Measurements from ENCODE around the gene MAGEE2. TPM values are rescaled to one million over a fixed set of nuclear protein-coding genes. Genes with fewer than 3 reads are reported as not detected.

MAGEE2 gene
- total and polyA plus RNA-seq, 2 of the 13 experiments (the other 11 are each of a cell fraction or from before 2014, with no cell fraction given): not detected

GRCh38 chrX:75786290-75786689, 1.2 kb upstream of the MAGEE2 start:
- DNase-seq (ENCODE audit: low spot score): no peak
- Histone ChIP-seq H3K27me3 (ENCODE audit: control insufficient read depth in 1 of 2, insufficient read depth in 2 of 2, low read length in 2 of 2) (no peaks in the 10 kb centered on the region), H3K27ac (ENCODE audit: extremely low read length, insufficient read depth, low read length) (no peak overlapping the region), H3K4me1 (ENCODE audit: insufficient read depth, low read length) (no peaks in the 10 kb centered on the region), H3K79me2 (ENCODE audit: insufficient read depth, low read length) (no peaks in the 10 kb centered on the region), H3K9ac (ENCODE audit: insufficient read depth, low read depth, low read length) (no peak overlapping the region), H3K9me3 (ENCODE audit: low read length) (no peaks in the 10 kb centered on the region), H2AFZ (ENCODE audit: low read length) (no peak overlapping the region), H3K4me3 (replicated peaks in 1 of 3; ENCODE audit: insufficient read depth in 1 of 3, low read depth in 2 of 3, low read length in 3 of 3) (no peak overlapping the region), H3K4me2 (ENCODE audit: low read depth, low read length) (no peak overlapping the region), H4K20me1 (ENCODE audit: insufficient read depth, low read length) (no peaks in the 10 kb centered on the region), H3K36me3 (replicated peaks in 1 of 2; ENCODE audit: control insufficient read depth in 1 of 2, insufficient read depth in 2 of 2, low read length in 2 of 2) (no peaks in the 10 kb centered on the region)
- in situ Hi-C loops (cut with HindIII; ENCODE audit: extremely low pct_ligation_motif_present, low pct_unique_long_range_greater_than_20kb): no loop called here
- no peak for FAIRE-seq
- 2% methylated on average over 5 of the region's 5 CpGs for WGBS (ENCODE audit: low lambda C conversion rate)
- CTCF ChIA-PET (ENCODE audit: low intra/inter-chr PET ratio, low total read pairs): no interaction called here
- TF ChIP-seq ELF3 (CRISPR knock-in tag; IDR thresholded peaks at IDR 0.05) (no peak), TCF12 (IDR thresholded peaks at IDR 0.05) (no peak), TCF12 (CRISPR knock-in tag; IDR thresholded peaks at IDR 0.05) (no peak), ZNF549 (CRISPR knock-in tag; IDR thresholded peaks at IDR 0.05) (no peak), ZNF883 (CRISPR knock-in tag; IDR thresholded peaks at IDR 0.05; ENCODE audit: not compliant biosample characterization) (no peak), FOXA3 (CRISPR knock-in tag; IDR thresholded peaks at IDR 0.05) (no peak)
- no TSS peak for BruUV-seq (replicated peaks)
- POLR2A ChIA-PET: no interaction called here
- intact Hi-C loops (cut with micrococcal nuclease; ENCODE audit: unreplicated experiment): no loop called here
- no peak for ATAC-seq

- Histone ChIP-seq H4K20me1 (ENCODE audit: insufficient read depth, low read length) (no peaks in the 10 kb centered on the region), H3K9me3 (ENCODE audit: low read length) (no peaks in the 10 kb centered on the region), H3K27ac (ENCODE audit: extremely low read length, insufficient read depth, low read length) (no peak overlapping the region), H3K4me2 (ENCODE audit: low read depth, low read length) (no peak overlapping the region), H3K79me2 (ENCODE audit: insufficient read depth, low read length) (no peaks in the 10 kb centered on the region), H3K4me1 (ENCODE audit: insufficient read depth, low read length) (no peaks in the 10 kb centered on the region), H3K4me3 (replicated peaks in 1 of 3; ENCODE audit: insufficient read depth in 1 of 3, low read depth in 2 of 3, low read length in 3 of 3) (no peak overlapping the region), H3K36me3 (replicated peaks in 1 of 2; ENCODE audit: control insufficient read depth in 1 of 2, insufficient read depth in 2 of 2, low read length in 2 of 2) (no peaks in the 10 kb centered on the region), H3K27me3 (ENCODE audit: control insufficient read depth in 1 of 2, insufficient read depth in 2 of 2, low read length in 2 of 2) (no peaks in the 10 kb centered on the region), H2AFZ (ENCODE audit: low read length) (no peak overlapping the region), H3K9ac (ENCODE audit: insufficient read depth, low read depth, low read length) (no peak overlapping the region)
- WGBS (ENCODE audit: low lambda C conversion rate): 40% methylated on average over 5 of the region's 15 CpGs
- intact Hi-C loops (cut with micrococcal nuclease; ENCODE audit: unreplicated experiment): no loop called here
- POLR2A ChIA-PET: no interaction called here
- BruUV-seq (replicated peaks): no TSS peak
- CTCF ChIA-PET (ENCODE audit: low intra/inter-chr PET ratio, low total read pairs): no interaction called here
- ATAC-seq (no peak), DNase-seq (ENCODE audit: low spot score) (no peak), FAIRE-seq (no peak)
- in situ Hi-C loops (cut with HindIII; ENCODE audit: extremely low pct_ligation_motif_present, low pct_unique_long_range_greater_than_20kb): no loop called here
- TF ChIP-seq MAFF (IDR thresholded peaks at IDR 0.05; ENCODE audit: low read depth, low read length): no peak
- TF ChIP-seq SIN3A (IDR thresholded peaks at IDR 0.05; ENCODE audit: borderline replicate concordance, low read depth, low read length): no peak
- no peak for TF ChIP-seq ZNF382 (CRISPR knock-in tag; IDR thresholded peaks at IDR 0.05; ENCODE audit: borderline replicate concordance)
- TF ChIP-seq ZNF232 (CRISPR knock-in tag; IDR thresholded peaks at IDR 0.05; ENCODE audit: borderline replicate concordance): no peak
- TF ChIP-seq ZNF614 (CRISPR knock-in tag; IDR thresholded peaks at IDR 0.05; ENCODE audit: borderline replicate concordance): no peak
- TF ChIP-seq ZNF17 (CRISPR knock-in tag; IDR thresholded peaks at IDR 0.05): no peak
- TF ChIP-seq BORCS8-MEF2B (CRISPR knock-in tag; IDR thresholded peaks at IDR 0.05): no peak
- TF ChIP-seq ZNF768 (CRISPR knock-in tag; IDR thresholded peaks at IDR 0.05): no peak
- TF ChIP-seq FOXJ3 (CRISPR knock-in tag; IDR thresholded peaks at IDR 0.05; ENCODE audit: borderline replicate concordance): no peak
- no peak for TF ChIP-seq RBFOX2 (IDR thresholded peaks at IDR 0.05; ENCODE audit: low read depth, low read length)
- TF ChIP-seq ZFX (CRISPR knock-in tag; IDR thresholded peaks at IDR 0.05; ENCODE audit: low read depth): no peak
- TF ChIP-seq ZSCAN9 (CRISPR knock-in tag; IDR thresholded peaks at IDR 0.05; ENCODE audit: borderline replicate concordance): no peak
- no peak for TF ChIP-seq MLXIP (CRISPR knock-in tag; IDR thresholded peaks at IDR 0.05; ENCODE audit: borderline replicate concordance)
- no peak for TF ChIP-seq NR2F6 (IDR thresholded peaks at IDR 0.05)
- TF ChIP-seq NR2F6 (CRISPR knock-in tag; IDR thresholded peaks at IDR 0.05): no peak
Measured at GRCh38 chrX:75781611-75782010, 3.4 kb downstream of the MAGEE2 start.
